NCI-H345 (cell line): Measurements from ENCODE around the gene SEZ6L2.
A peak's percentile ranks its signal among the peaks of the same experiment; 100 is the strongest.
"Not testable (repeated sequence)": the region's sequence is repeated elsewhere in the genome, so short reads cannot be mapped to it uniquely, and the experiment has no call there.

Experiments
- DNase-seq: peaks from one replicate; lab custom pipeline; 2025; lab: John Stamatoyannopoulos, UW

SEZ6L2 gene

DNA sequence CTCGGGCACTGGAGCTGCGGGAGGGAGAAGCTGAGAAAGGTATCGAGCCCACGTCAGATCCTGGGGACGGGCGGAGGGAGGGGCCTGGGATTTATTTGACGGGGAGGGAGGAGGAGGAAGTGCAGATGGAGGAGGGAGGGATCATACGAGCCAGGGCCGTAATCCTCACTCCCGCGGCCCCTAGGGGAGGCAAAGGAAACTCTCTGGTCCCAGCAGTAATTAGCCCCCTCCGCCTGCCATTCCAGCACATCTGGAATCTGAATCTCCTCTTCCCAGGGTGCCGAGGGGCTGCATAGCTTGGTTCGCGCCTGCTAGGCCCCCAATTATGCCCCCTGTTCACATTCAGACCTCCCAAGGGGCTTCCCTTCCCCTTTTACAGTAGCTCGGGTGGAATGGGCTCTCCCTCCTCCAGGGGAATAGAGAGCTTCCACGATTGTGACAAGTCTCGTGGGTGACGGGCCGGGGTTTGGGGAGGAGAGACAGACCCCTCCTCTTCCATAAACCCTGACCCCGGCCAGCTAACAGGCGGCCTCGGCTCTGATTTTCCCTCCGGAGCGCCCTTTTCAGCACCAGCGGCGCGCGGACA lies at the start of gene SEZ6L2:
TSS of gene SEZ6L2 (minus strand) at position 35 of the 586 bp plus-strand sequence. CDS start 531 bp downstream, outside the sequence.
- peak; percentile 99 for DNase-seq

GRCh38 chr16:29947897-29948296 lies 48.5 kb upstream of the SEZ6L2 start:
- no peak for DNase-seq

DNA sequence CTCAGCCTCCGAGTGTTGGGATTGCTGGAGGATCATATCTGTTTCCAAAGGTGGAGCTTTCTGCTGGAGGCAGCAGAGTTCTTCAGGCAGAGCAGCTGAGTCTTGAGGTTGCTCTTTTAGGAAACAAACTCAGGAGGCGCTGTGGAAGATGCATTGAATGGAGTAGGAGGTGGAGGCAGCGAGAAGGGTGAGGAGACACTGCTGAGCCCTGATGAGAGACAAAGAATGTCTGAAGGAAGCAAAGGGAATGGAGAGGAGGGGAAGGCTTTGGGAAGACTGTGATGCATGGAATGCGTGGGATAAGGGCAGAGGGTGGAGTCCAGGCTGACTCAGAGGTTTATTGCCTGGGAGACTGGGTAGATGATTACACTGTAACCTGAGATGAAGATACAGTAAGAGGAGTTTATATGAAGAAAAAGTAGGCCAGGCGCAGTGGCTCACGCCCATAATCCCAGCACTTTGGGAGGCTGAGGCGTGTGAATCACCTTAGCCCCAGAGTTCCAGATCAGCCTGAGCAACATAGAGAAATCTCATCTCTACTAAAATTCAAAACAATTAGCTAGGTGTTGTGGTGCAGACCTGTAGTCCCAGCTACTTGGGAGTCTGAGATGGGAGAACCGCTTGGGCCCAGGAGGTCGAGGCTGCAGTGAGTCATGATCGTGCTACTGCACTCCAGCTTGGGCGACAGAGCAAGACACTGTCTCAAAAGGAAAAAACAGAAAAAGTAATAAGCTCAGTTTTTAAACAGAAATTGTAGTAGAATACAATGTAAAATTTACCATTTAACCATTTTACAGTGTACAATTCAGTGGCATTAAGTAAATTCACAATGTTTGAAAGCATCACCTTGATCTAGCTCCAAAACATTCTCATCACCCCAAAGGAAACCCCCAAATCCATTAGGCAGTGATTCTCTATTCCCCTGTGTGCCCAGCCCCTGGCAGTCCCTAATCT lies 44.8 kb upstream of the SEZ6L2 start:
- DNase-seq = peak; percentile 43

- no peak for DNase-seq
Measured at GRCh38 chr16:29940656-29941055, 41.3 kb upstream of the SEZ6L2 start.

GRCh38 chr16:29931750-29932149 lies 32.4 kb upstream of the SEZ6L2 start:
- DNase-seq = not testable (repeated sequence)

GRCh38 chr16:29927070-29927905 lies 27.9 kb upstream of the SEZ6L2 start:
- no peak for DNase-seq

DNA sequence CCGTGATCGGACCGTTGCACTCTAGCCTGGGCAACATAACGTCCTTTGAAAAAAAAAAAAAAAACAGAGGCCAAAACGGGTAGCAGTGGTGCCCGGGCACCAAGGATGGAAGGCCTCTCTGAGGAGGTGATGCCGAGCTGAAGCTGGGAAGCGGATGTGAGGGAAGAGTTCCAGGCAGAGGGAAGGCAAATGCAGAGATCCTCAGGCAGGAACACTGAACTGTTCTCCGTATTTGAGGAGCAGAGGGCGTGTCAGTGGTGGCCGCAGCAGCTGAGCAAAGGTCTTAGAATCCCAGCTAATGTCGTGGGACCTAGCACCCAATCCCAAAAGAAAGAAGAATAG lies 27.3 kb upstream of the SEZ6L2 start:
- DNase-seq = peak; percentile 51

- DNase-seq = peak; percentile 87
Measured at GRCh38 chr16:29925781-29926710, 26.7 kb upstream of the SEZ6L2 start, which contains the start of gene KCTD13. Gene KCTD13, minus strand, starts transcription at chr16:29926226. Its CDS starts 193 bp downstream, at chr16:29926033.

- no peak for DNase-seq
Measured at GRCh38 chr16:29925105-29925756, 25.9 kb upstream of the SEZ6L2 start.

DNA sequence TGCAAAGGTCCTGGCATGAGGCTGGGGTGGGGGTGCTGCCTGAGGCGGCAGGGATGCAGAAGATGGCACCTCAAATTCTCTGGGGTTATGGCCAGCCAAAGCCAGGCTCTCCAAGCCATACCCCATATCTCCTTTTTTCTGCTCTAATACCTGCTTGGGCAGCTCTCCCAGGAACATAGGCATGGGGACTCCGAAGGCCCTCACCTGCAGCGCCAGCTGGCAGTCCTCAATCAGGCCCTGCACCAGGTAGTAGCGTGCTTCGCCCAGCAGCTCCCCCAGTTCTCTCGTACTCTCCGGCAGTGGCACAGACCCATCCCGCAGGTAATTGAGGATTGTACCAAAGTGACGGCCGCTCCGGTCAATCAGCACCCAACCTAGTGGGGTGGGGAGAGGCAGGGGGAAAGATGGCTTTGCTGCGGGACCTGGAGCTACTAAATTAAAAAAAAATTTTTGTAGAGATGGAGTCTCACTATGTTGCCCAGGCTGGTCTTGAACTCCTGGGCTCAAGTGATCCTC lies 23.7 kb upstream of the SEZ6L2 start:
- no peak for DNase-seq

DNA sequence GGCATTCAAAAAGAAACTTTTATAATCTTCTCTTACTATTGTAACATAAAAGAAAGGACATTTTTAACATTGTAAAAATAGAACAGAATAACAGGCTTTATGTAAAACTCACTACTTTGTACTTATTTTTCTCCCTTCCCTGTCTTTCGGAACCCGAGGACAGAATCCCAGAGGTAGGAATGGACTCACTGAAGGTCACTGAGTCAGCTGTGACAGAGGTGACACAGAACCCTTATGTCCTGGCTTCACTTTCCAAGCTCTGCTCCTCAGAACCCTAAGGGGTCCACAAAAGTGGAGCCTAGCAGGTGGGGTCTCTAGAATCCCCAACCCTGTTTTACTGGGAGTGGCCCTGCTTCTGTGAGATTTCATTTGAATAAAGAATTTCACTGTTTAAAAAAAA lies 23.0 kb upstream of the SEZ6L2 start:
- no peak for DNase-seq

DNA sequence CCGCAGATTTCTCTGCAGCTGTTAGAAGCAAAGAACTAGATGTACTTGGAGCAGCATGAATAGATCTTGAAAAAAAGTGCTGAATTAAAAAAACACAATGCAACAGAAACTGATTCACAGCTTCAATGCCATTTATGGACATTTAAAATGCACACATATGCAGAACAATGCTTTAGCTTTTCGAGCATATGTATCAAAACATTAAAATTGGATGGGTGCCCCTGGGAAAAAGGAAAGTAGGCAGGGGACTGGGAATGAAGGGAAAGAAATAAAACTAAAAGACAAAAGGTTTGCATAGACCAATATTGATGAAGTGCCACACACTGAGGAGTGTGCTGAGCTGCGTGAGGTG lies 21.7 kb upstream of the SEZ6L2 start:
- DNase-seq = no peak

DNA sequence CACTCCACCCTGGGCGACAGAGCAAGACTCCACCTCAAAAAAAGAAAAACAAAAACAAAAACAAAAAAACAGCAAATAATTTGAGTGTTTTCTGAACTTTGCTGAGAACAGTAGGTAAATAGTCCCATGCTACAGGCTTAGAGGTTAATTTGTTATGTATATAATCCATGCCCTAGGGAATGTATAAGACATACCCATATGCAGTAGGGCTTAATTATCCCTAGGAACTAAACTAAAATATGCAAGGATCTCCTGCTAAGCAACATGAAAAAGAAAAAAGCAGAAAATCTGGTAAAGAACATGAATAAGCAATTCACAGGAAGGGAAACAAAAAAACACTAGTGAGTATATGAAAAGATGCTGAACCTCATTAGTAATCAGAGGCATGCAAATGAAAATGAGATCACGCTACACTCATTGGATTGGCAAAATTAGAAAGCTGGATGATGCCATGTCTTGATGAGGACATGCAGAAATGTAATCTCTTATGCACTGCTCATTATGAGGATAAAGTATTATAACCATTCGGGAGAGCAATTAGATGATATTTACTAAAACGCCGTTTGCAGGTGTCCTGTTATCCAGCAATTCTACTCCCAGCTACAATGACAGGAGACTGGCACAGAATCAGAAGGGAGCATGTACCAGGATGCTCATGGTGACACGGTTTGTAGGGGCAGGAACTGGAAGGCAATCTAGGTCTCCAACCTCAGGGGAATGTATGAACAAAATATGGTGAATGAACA lies 21.1 kb upstream of the SEZ6L2 start:
- no peak for DNase-seq

- DNase-seq = no peak
Measured at GRCh38 chr16:29916979-29917378, 17.6 kb upstream of the SEZ6L2 start.

- no peak for DNase-seq
Measured at GRCh38 chr16:29915590-29916247, 16.4 kb upstream of the SEZ6L2 start.

GRCh38 chr16:29913514-29913913 lies 14.2 kb upstream of the SEZ6L2 start:
- no peak for DNase-seq

DNA sequence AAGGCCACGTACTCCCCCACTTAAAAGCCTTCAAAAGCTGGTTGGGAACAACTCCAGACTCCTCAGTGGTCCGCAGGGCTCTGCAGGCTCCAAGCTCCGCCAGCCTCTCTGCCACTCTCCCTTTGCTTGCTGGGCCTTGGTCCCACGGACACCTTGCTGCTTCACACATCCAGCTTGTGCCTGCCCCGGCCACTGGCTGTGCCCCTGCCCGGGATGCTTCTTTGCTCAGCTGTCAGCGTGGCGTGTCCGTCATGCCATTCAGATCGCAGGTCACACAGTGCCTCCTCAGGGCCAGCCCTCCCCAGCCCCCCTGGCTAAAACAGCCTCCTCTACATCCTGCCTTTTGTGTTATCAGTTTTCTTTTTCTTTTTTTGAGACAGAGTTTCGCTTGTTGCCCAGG lies 12.7 kb upstream of the SEZ6L2 start:
- DNase-seq = no peak

GRCh38 chr16:29911676-29912010 lies 12.3 kb upstream of the SEZ6L2 start:
- no peak for DNase-seq
